HEK293 (cell line): Measurements from ENCODE around the gene KCNMA1.

Source experiments
- KLF1 ChIP-seq: fragments of 450-650 bp; formaldehyde crosslinking; IDR thresholded peaks from 2 replicates; pipeline ENCODE4 v1.5.1; 2016; ENCODE audit warnings: missing biosample characterization, missing genetic modification characterization
- KLF17 ChIP-seq: fragments of 450-650 bp; formaldehyde crosslinking; IDR thresholded peaks from 2 replicates; pipeline ENCODE4 v1.5.1; 2016; ENCODE audit warnings: missing biosample characterization, missing genetic modification characterization
- MZF1 ChIP-seq: fragments of 450-650 bp; formaldehyde crosslinking; IDR thresholded peaks from 2 replicates; pipeline ENCODE4 v1.5.1; 2017; ENCODE audit warnings: missing biosample characterization, missing genetic modification characterization, borderline replicate concordance
- PRDM10 ChIP-seq: fragments of 450-650 bp; formaldehyde crosslinking; IDR thresholded peaks from 2 replicates; pipeline ENCODE4 v1.5.1; 2016; ENCODE audit warnings: missing biosample characterization, missing genetic modification characterization
- SCRT1 ChIP-seq: fragments of 450-650 bp; formaldehyde crosslinking; IDR thresholded peaks from 2 replicates; pipeline ENCODE4 v1.5.1; 2016; ENCODE audit warnings: missing biosample characterization, missing genetic modification characterization, borderline replicate concordance
- ZBTB48 ChIP-seq: fragments of 450-650 bp; formaldehyde crosslinking; IDR thresholded peaks from 2 replicates; pipeline ENCODE4 v1.5.1; 2016; ENCODE audit warnings: missing biosample characterization, missing genetic modification characterization
- ZBTB6 ChIP-seq: fragments of 450-650 bp; formaldehyde crosslinking; IDR thresholded peaks from 2 replicates; pipeline ENCODE4 v1.5.1; 2017; ENCODE audit warnings: missing biosample characterization, missing genetic modification characterization
- ZNF214 ChIP-seq: fragments of 450-650 bp; formaldehyde crosslinking; IDR thresholded peaks from 2 replicates; pipeline ENCODE4 v1.5.1; 2017; ENCODE audit warnings: missing biosample characterization, mild to moderate bottlenecking, missing genetic modification characterization, borderline replicate concordance
- ZNF311 ChIP-seq: fragments of 450-650 bp; formaldehyde crosslinking; IDR thresholded peaks from 2 replicates; pipeline ENCODE4 v1.5.1; 2017; ENCODE audit warnings: missing biosample characterization, missing genetic modification characterization, borderline replicate concordance
- ZNF514 ChIP-seq: fragments of 450-650 bp; formaldehyde crosslinking; IDR thresholded peaks from 2 replicates; pipeline ENCODE4 v1.5.1; 2016; ENCODE audit warnings: missing biosample characterization, missing genetic modification characterization
- ZNF530 ChIP-seq: fragments of 450-650 bp; formaldehyde crosslinking; IDR thresholded peaks from 2 replicates; pipeline ENCODE4 v1.5.1; 2016; ENCODE audit warnings: low read depth, missing biosample characterization, missing genetic modification characterization
- ZNF544 ChIP-seq: fragments of 450-650 bp; formaldehyde crosslinking; IDR thresholded peaks from 2 replicates; pipeline ENCODE4 v1.5.0; 2017; ENCODE audit warnings: missing biosample characterization, missing genetic modification characterization
- ZNF610 ChIP-seq: fragments of 450-650 bp; formaldehyde crosslinking; IDR thresholded peaks from 2 replicates; pipeline ENCODE4 v1.5.1; 2016; ENCODE audit warnings: missing biosample characterization, missing genetic modification characterization, borderline replicate concordance
- ZNF623 ChIP-seq: fragments of 450-650 bp; formaldehyde crosslinking; IDR thresholded peaks from 2 replicates; pipeline ENCODE4 v1.5.1; 2016; ENCODE audit warnings: missing biosample characterization, missing genetic modification characterization
- ZNF629 ChIP-seq: fragments of 450-650 bp; formaldehyde crosslinking; IDR thresholded peaks from 2 replicates; pipeline ENCODE4 v1.5.1; 2017; ENCODE audit warnings: missing biosample characterization, missing genetic modification characterization
- ZNF658 ChIP-seq: fragments of 450-650 bp; formaldehyde crosslinking; IDR thresholded peaks from 2 replicates; pipeline ENCODE4; 2016; ENCODE audit warnings: missing biosample characterization, missing genetic modification characterization
- ZNF768 ChIP-seq: fragments of 450-650 bp; formaldehyde crosslinking; IDR thresholded peaks from 2 replicates; pipeline ENCODE4 v1.5.1; 2018; ENCODE audit warnings: missing biosample characterization, mild to moderate bottlenecking, missing genetic modification characterization
- TF ChIP-seq, protein P1 (sequence below): fragments of 450-650 bp; formaldehyde crosslinking; IDR thresholded peaks from 2 replicates; pipeline ENCODE4 v1.5.0; 2017; ENCODE audit warnings: missing biosample characterization, missing genetic modification characterization, borderline replicate concordance
- TF ChIP-seq, protein P2 (sequence below): fragments of 450-650 bp; formaldehyde crosslinking; IDR thresholded peaks from 2 replicates; pipeline ENCODE4 v1.5.1; 2016; ENCODE audit warnings: missing biosample characterization, missing genetic modification characterization, low read depth

The KCNMA1 gene

GRCh38 chr10:77226853-77227565 is 410.6 kb downstream of the KCNMA1 start (continued):
- TF ChIP-seq, protein P1, sequence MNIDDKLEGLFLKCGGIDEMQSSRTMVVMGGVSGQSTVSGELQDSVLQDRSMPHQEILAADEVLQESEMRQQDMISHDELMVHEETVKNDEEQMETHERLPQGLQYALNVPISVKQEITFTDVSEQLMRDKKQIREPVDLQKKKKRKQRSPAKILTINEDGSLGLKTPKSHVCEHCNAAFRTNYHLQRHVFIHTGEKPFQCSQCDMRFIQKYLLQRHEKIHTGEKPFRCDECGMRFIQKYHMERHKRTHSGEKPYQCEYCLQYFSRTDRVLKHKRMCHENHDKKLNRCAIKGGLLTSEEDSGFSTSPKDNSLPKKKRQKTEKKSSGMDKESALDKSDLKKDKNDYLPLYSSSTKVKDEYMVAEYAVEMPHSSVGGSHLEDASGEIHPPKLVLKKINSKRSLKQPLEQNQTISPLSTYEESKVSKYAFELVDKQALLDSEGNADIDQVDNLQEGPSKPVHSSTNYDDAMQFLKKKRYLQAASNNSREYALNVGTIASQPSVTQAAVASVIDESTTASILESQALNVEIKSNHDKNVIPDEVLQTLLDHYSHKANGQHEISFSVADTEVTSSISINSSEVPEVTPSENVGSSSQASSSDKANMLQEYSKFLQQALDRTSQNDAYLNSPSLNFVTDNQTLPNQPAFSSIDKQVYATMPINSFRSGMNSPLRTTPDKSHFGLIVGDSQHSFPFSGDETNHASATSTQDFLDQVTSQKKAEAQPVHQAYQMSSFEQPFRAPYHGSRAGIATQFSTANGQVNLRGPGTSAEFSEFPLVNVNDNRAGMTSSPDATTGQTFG (tag by site-specific recombination) = no peak
- no peak for TF ChIP-seq KLF1 (tag by site-specific recombination)
- TF ChIP-seq ZBTB6 = 0 out of 2 replicates have a peak, but pooled peaks have one; percentile 24
- no peak for TF ChIP-seq MZF1 (tag by site-specific recombination)
- no peak for TF ChIP-seq ZNF544
- no peak for TF ChIP-seq ZNF214 (tag by site-specific recombination)
- TF ChIP-seq ZNF629 (tag by site-specific recombination) = peak; percentile 41; the same call in 1 of the 2 replicates
- no peak for TF ChIP-seq ZNF658
- TF ChIP-seq PRDM10 (tag by site-specific recombination) = no peak
- no peak for TF ChIP-seq ZNF610 (tag by site-specific recombination)
- no peak for TF ChIP-seq ZNF768 (tag by site-specific recombination)
- TF ChIP-seq ZNF311 (tag by site-specific recombination) = no peak
- TF ChIP-seq ZNF530 = no peak
- no peak for TF ChIP-seq ZNF623 (tag by site-specific recombination)
- TF ChIP-seq SCRT1 (tag by site-specific recombination) = no peak
- TF ChIP-seq ZNF514 = no peak
- TF ChIP-seq KLF17 (tag by site-specific recombination) = no peak
- TF ChIP-seq ZBTB48 (tag by site-specific recombination) = no peak
- TF ChIP-seq, protein P2, sequence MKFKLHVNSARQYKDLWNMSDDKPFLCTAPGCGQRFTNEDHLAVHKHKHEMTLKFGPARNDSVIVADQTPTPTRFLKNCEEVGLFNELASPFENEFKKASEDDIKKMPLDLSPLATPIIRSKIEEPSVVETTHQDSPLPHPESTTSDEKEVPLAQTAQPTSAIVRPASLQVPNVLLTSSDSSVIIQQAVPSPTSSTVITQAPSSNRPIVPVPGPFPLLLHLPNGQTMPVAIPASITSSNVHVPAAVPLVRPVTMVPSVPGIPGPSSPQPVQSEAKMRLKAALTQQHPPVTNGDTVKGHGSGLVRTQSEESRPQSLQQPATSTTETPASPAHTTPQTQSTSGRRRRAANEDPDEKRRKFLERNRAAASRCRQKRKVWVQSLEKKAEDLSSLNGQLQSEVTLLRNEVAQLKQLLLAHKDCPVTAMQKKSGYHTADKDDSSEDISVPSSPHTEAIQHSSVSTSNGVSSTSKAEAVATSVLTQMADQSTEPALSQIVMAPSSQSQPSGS = no peak
